ENCODE results near the gene LKAAEAR1. TPM values are rescaled to one million over a fixed set of nuclear protein-coding genes. Genes with fewer than 3 reads are reported as not detected.

LKAAEAR1 gene
- total and polyA plus RNA-seq, 2 of the 13 experiments (the other 11 are each of a cell fraction or from before 2014, with no cell fraction given) = not detected

GRCh38 chr20:64041040-64041780 lies 43.0 kb downstream of the LKAAEAR1 start (continued):
- TF ChIP-seq DZIP1 (CRISPR knock-in tag; IDR thresholded peaks at IDR 0.05) = peak; percentile 77; the same call in 1 of the 2 replicates
- TF ChIP-seq ZNF367 (CRISPR knock-in tag; IDR thresholded peaks at IDR 0.05; ENCODE audit: borderline replicate concordance) = no peak
- peak; percentile 46; the same call in 1 of the 2 replicates for TF ChIP-seq KDM5B (CRISPR knock-in tag; IDR thresholded peaks at IDR 0.05; ENCODE audit: borderline replicate concordance)
- no peak for TF ChIP-seq MATR3 (CRISPR knock-in tag; IDR thresholded peaks at IDR 0.05)
- TF ChIP-seq ZNF296 (CRISPR knock-in tag; conservative IDR thresholded peaks at IDR 0.05) = peak; percentile 27; the same call in 1 of the 2 replicates
- TF ChIP-seq ZFP41 (CRISPR knock-in tag; IDR thresholded peaks at IDR 0.05; ENCODE audit: borderline replicate concordance) = peak; percentile 87
- TF ChIP-seq XBP1 (CRISPR knock-in tag; IDR thresholded peaks at IDR 0.05) = no peak
- no peak; the same call in 1 of the 2 replicates for TF ChIP-seq GZF1 (CRISPR knock-in tag; IDR thresholded peaks at IDR 0.05)
- TF ChIP-seq AGO2 (optimal IDR thresholded peaks at IDR 0.05; ENCODE audit: low read depth, low read length) = peak; percentile 77
- TF ChIP-seq ZNF20 (CRISPR knock-in tag; IDR thresholded peaks at IDR 0.05) = no peak
- TF ChIP-seq ZC3H4 (CRISPR knock-in tag; IDR thresholded peaks at IDR 0.05; ENCODE audit: borderline replicate concordance) = peak; percentile 90
- TF ChIP-seq MTERF4 (CRISPR knock-in tag; IDR thresholded peaks at IDR 0.05) = peak; percentile 73
- 0 out of 2 replicates have a peak, but pooled peaks have one; percentile 40 for TF ChIP-seq RARG (CRISPR knock-in tag; IDR thresholded peaks at IDR 0.05; ENCODE audit: low read depth)
- no peak for TF ChIP-seq ESRRA (CRISPR knock-in tag; IDR thresholded peaks at IDR 0.05; ENCODE audit: low read depth)
- no peak for TF ChIP-seq ZNF180 (CRISPR knock-in tag; IDR thresholded peaks at IDR 0.05; ENCODE audit: borderline replicate concordance, low read depth)
- TF ChIP-seq ZNF496 (CRISPR knock-in tag; IDR thresholded peaks at IDR 0.05; ENCODE audit: insufficient replicate concordance) = no peak
- TF ChIP-seq ZGPAT (CRISPR knock-in tag; IDR thresholded peaks at IDR 0.05) = no peak; the same call in 1 of the 2 replicates
- TF ChIP-seq HNF4G (IDR thresholded peaks at IDR 0.05; ENCODE audit: borderline replicate concordance, low read depth, low read length) = 0 out of 2 replicates have a peak, but pooled peaks have one; percentile 33
- no peak for TF ChIP-seq HNF4G (CRISPR knock-in tag; IDR thresholded peaks at IDR 0.05; ENCODE audit: borderline replicate concordance, low read depth)
- TF ChIP-seq MEF2D (CRISPR knock-in tag; IDR thresholded peaks at IDR 0.05) = 0 out of 2 replicates have a peak, but pooled peaks have one; percentile 52
- 0 out of 2 replicates have a peak, but pooled peaks have one; percentile 74 for TF ChIP-seq ZNF543 (CRISPR knock-in tag; IDR thresholded peaks at IDR 0.05)
- peak; percentile 77 for TF ChIP-seq RBFOX2 (IDR thresholded peaks at IDR 0.05; ENCODE audit: low read depth, low read length)
- TF ChIP-seq ZNF740 (CRISPR knock-in tag; IDR thresholded peaks at IDR 0.05) = peak; percentile 81; the same call in 1 of the 2 replicates
- no peak; the same call in 1 of the 2 replicates for TF ChIP-seq MIER3 (CRISPR knock-in tag; IDR thresholded peaks at IDR 0.05; ENCODE audit: borderline replicate concordance)

All from HepG2 (cell line).